OCI-LY7 (cell line): ENCODE measurements around the gene ANXA8L1. TPM values are rescaled to one million over a fixed set of nuclear protein-coding genes. Genes with fewer than 3 reads are reported as not detected.
"Not testable (repeated sequence)": the region's sequence is repeated elsewhere in the genome, so short reads cannot be mapped to it uniquely, and the experiment has no call there.

Experiments
- BruUV-seq: library from RNA; stranded (reverse); fragments of 400-500 nt; replicated peaks from 2 replicates; lab custom pipeline; 2021; lab: Mats Ljungman, UMichigan
- CTCF ChIA-PET: fragments of 300-600 bp; sonication (Branson Sonifier 250); formaldehyde crosslinking; loops from one replicate; lab custom pipeline; 2022; ENCODE audit warnings: antibody characterized with exemption; ENCODE audit not compliant: unreplicated experiment; lab: Charles Lee
- POLR2A ChIA-PET: fragments of 300-600 bp; sonication (Branson Sonifier 250); formaldehyde crosslinking; loops from one replicate; lab custom pipeline; 2022; ENCODE audit warnings: antibody characterized with exemption; lab: Charles Lee
- DNase-seq: peaks from one replicate; pipeline ENCODE4 v3.0.0-alpha.2; 2015; ENCODE audit warnings: low spot score
- H2AFZ ChIP-seq: fragments of 200-600 bp; sonication (generic), shearing (Covaris generic); 2 replicates; pipeline ENCODE4 v1.6.1; 2014; ENCODE audit warnings: mild to moderate bottlenecking, antibody characterized with exemption, low read length, moderate library complexity
- H3K27ac ChIP-seq: fragments of 200-600 bp; sonication (generic); 2 replicates; pipeline ENCODE4 v1.5.1; 2014; ENCODE audit warnings: mixed run types, low read depth, mild to moderate bottlenecking, moderate library complexity, low read length, inconsistent platforms; ENCODE audit not compliant: poor library complexity, severe bottlenecking
- H3K36me3 ChIP-seq: fragments of 200-600 bp; sonication (generic); 2 replicates; pipeline ENCODE4 v1.6.1; 2014; ENCODE audit warnings: mild to moderate bottlenecking, antibody characterized with exemption, low read length, moderate library complexity, mixed read lengths; ENCODE audit not compliant: insufficient read depth
- H3K4me1 ChIP-seq: fragments of 200-600 bp; sonication (generic); 2 replicates; pipeline ENCODE4 v1.5.1; 2014; ENCODE audit warnings: mild to moderate bottlenecking, low read length; ENCODE audit not compliant: insufficient read depth, poor library complexity, severe bottlenecking
- H3K4me2 ChIP-seq: fragments of 200-600 bp; sonication (generic); 2 replicates; pipeline ENCODE4 v1.6.1; 2014; ENCODE audit warnings: mild to moderate bottlenecking, low read length
- H3K4me3 ChIP-seq: fragments of 200-600 bp; sonication (generic); 2 replicates; pipeline ENCODE4 v1.5.1; 2014; ENCODE audit warnings: mild to moderate bottlenecking, low read depth, low read length; ENCODE audit not compliant: poor library complexity, severe bottlenecking
- H3K79me2 ChIP-seq: fragments of 200-600 bp; sonication (generic); 2 replicates; pipeline ENCODE4 v1.6.1; 2016; ENCODE audit warnings: low read depth, mild to moderate bottlenecking, low read length, moderate library complexity, mixed read lengths; ENCODE audit not compliant: insufficient read depth
- H3K9me2 ChIP-seq: fragments of 200-600 bp; sonication (generic); 2 replicates; pipeline ENCODE4 v1.6.1; 2016; ENCODE audit warnings: mild to moderate bottlenecking, low read length, mixed read lengths; ENCODE audit not compliant: insufficient read depth
- H3K9me3 ChIP-seq: fragments of 200-600 bp; sonication (generic); 2 replicates; pipeline ENCODE4 v1.6.1; 2014; ENCODE audit warnings: mild to moderate bottlenecking, mixed run types, low read length, mixed read lengths
- H4K20me1 ChIP-seq: fragments of 200-600 bp; sonication (generic); 2 replicates; pipeline ENCODE4 v1.6.1; 2014; ENCODE audit warnings: mild to moderate bottlenecking, antibody characterized with exemption, low read length, moderate library complexity, mixed read lengths; ENCODE audit not compliant: insufficient read depth
- intact Hi-C: fragments of 100-400 bp; cut with micrococcal nuclease; formaldehyde crosslinking; loops from one replicate; pipeline ENCODE4 v1.10.0; 2022; ENCODE audit not compliant: unreplicated experiment
- total RNA-seq, 2 experiments: library from RNA; depleted of rRNA in 1 of 2; stranded (reverse); fragments of >200 nt in 1 of 2; shearing (Covaris generic) in 1 of 2; gene quantifications; 2 replicates each; pipeline ENCODE4 v1.2.3, GENCODE V29; 2014 to 2022

Gene ANXA8L1
- total RNA-seq, 2 experiments from 2014 or later = not detected

GRCh38 chr10:46368956-46369355 is 6.6 kb upstream of the ANXA8L1 start:
- DNase-seq, BruUV-seq, H3K4me2 ChIP-seq, H3K4me1 ChIP-seq, CTCF ChIA-PET, H2AFZ ChIP-seq, H4K20me1 ChIP-seq, H3K4me3 ChIP-seq, POLR2A ChIA-PET, H3K9me3 ChIP-seq, H3K79me2 ChIP-seq, H3K27ac ChIP-seq, H3K9me2 ChIP-seq, H3K36me3 ChIP-seq, intact Hi-C loops: not testable (repeated sequence)

DNA sequence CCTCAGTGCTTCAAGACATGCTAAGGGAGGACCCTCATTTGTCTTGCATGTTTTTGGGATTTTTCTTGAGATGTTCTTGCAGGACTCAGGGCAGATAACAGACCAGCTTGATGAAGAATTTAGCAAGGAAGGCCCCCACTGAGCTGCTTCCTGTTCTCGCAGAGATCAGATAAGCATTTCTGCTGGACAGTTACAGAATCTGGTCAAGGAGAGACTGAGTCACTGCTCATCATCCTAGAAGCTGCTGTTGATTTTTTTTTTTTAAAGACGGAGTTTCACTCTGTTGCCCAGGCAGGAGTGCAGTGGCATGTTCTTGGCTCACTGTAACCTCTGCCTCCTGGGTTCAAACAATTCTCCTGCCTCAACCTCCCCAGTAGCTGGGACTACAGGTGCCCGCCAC is 1.2 kb upstream of the ANXA8L1 start:
- H3K4me2 ChIP-seq, H3K79me2 ChIP-seq, DNase-seq, H2AFZ ChIP-seq, POLR2A ChIA-PET, H3K4me1 ChIP-seq, H3K9me3 ChIP-seq, H4K20me1 ChIP-seq, H3K9me2 ChIP-seq, BruUV-seq, intact Hi-C loops, CTCF ChIA-PET, H3K4me3 ChIP-seq, H3K36me3 ChIP-seq, H3K27ac ChIP-seq: not testable (repeated sequence)

DNA sequence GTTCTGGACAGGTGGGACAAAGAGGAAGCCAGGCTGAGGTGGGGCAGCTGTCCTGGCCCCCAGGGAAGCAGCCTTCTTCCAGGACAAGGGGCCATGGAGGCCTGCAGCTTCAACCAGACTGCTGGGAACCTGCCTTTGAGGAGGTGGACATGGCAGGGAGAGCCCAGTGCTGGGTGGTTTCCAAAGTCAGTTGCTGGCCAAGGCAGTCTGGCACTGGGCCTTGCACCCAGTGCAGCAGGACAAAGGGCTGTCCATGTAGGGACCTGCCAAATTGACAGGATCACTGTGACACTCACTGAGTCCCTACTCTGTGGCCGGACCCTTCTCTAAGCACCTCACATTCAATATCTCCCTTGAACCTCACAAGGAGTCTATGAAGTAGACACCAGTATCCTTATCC is 1.4 kb downstream of the ANXA8L1 start:
- H3K4me3 ChIP-seq, DNase-seq, H3K9me2 ChIP-seq, POLR2A ChIA-PET, CTCF ChIA-PET, intact Hi-C loops, H3K4me1 ChIP-seq, H3K27ac ChIP-seq, H4K20me1 ChIP-seq, H3K79me2 ChIP-seq, H3K4me2 ChIP-seq, H2AFZ ChIP-seq, H3K36me3 ChIP-seq, H3K9me3 ChIP-seq, BruUV-seq: not testable (repeated sequence)

GRCh38 chr10:46377651-46378050 is 2.1 kb downstream of the ANXA8L1 start:
- BruUV-seq, H3K4me1 ChIP-seq, H3K4me3 ChIP-seq, H4K20me1 ChIP-seq, H3K27ac ChIP-seq, H2AFZ ChIP-seq, H3K4me2 ChIP-seq, H3K9me3 ChIP-seq, POLR2A ChIA-PET, DNase-seq, H3K36me3 ChIP-seq, H3K9me2 ChIP-seq, CTCF ChIA-PET, intact Hi-C loops, H3K79me2 ChIP-seq: not testable (repeated sequence)

- H3K27ac ChIP-seq, intact Hi-C loops, H3K9me3 ChIP-seq, H3K4me3 ChIP-seq, BruUV-seq, H3K36me3 ChIP-seq, H3K4me1 ChIP-seq, H3K79me2 ChIP-seq, H4K20me1 ChIP-seq, H3K4me2 ChIP-seq, H3K9me2 ChIP-seq, CTCF ChIA-PET, POLR2A ChIA-PET, DNase-seq, H2AFZ ChIP-seq: not testable (repeated sequence)
Measured at GRCh38 chr10:46378108-46378507, 2.5 kb downstream of the ANXA8L1 start.

DNA sequence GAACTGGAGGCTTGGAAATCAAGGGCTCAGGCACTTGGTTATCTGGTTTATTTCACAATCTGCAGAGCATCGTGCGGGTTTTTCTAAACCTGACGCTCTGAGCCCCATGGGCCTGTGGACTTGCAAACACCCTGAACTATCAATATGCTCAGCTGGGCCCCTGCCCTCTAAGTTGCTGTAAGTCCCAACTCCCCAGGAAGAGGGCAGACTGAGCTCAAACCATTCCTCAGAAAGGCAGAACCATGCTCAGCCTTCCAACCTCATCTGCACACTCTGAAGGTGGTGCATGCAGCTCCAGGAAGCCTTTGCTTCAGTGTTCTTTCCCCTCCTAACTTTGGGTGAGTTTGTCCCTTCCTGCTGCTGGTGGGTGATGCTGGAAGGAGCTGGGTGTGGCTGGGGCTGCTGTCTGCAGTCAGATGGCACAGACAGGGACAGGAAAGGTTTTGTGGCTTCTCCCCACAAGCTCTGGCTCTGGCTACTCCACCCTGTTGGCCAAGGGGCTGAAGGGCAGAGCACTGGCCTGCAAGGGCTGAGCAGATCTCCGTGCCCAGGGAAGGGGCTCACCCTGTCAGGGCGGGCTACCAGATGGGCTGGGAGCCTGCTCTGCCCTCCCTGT is 3.8 kb downstream of the ANXA8L1 start:
- intact Hi-C loops, H3K4me2 ChIP-seq, H3K4me3 ChIP-seq, POLR2A ChIA-PET, H2AFZ ChIP-seq, DNase-seq, BruUV-seq, H3K4me1 ChIP-seq, H3K79me2 ChIP-seq, H3K36me3 ChIP-seq, H3K9me2 ChIP-seq, CTCF ChIA-PET, H3K27ac ChIP-seq, H3K9me3 ChIP-seq, H4K20me1 ChIP-seq: not testable (repeated sequence)
